ENCODE measurements around the gene STAT5A. TPM values are rescaled to one million over a fixed set of nuclear protein-coding genes. Genes with fewer than 3 reads are reported as not detected.
"Not testable (repeated sequence)": the region's sequence is repeated elsewhere in the genome, so short reads cannot be mapped to it uniquely, and the experiment has no call there.

The STAT5A gene
- total and polyA plus RNA-seq, 2 donors from 2014 or later: 11.5 to 47.9 TPM

- Histone ChIP-seq H3K9ac (ENCODE audit: low read length in 3 of 3) (no peak overlapping the region), H3K36me3 (ENCODE audit: control insufficient read depth in 2 of 3, insufficient read depth in 3 of 3, low read length in 3 of 3) (peaks cover 0 to 34% (median 22%) of the 10 kb centered on the region in 3 donors), H3K4me1 (ENCODE audit: control insufficient read depth in 2 of 3, insufficient read depth in 2 of 3, low read depth in 1 of 3, low read length in 3 of 3) (peaks cover 6 to 33% (median 20%) of the 10 kb centered on the region in 3 donors), H3K4me3 (ENCODE audit: low read length in 3 of 3) (no peak overlapping the region), H3K27ac (ENCODE audit: low read depth in 2 of 2, low read length in 2 of 2) (no peak overlapping the region), H3K9me3 (ENCODE audit: control insufficient read depth in 2 of 3, insufficient read depth in 1 of 3, low read length in 3 of 3) (no peaks in the 10 kb centered on the region), H3K27me3 (ENCODE audit: control insufficient read depth, insufficient read depth, low read length) (no peaks in the 10 kb centered on the region)
- FAIRE-seq (no peak), DNase-seq (no peak)
- no peak for TF ChIP-seq CTCF (IDR thresholded peaks at IDR 0.05; ENCODE audit: borderline replicate concordance, extremely low read depth, insufficient read depth)
- intact Hi-C loops (cut with DNase I): loop anchor here (5.0 kb wide), 1 partner anchor 92 kb away; no protein-coding TSS in a partner anchor
These were observed 27.3 kb downstream of the STAT5A start for GRCh38 chr17:42315402-42316156.

DNA sequence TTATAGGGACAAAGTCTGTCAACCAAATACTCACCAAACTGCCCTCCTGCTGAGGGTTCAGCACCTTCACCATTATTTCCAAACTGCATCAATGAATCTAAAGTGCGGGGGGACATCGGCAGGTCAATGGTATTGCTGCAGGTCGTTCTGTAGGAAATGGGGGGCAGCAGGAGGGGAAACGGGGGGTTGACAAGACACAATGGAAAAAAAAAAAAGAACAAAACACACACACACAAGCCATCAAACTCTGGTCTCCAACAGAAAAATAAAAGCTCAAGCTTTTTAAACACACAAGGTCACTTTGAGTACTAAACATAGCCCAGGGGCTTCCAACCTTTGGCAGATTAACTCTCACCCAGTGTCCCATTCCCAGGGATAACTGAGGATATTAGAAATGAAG is 28.5 kb downstream of the STAT5A start:
- FAIRE-seq (no peak), DNase-seq (no peak)
- H3K27me3 ChIP-seq (ENCODE audit: control insufficient read depth, insufficient read depth, low read length): no peaks in the 10 kb centered on the region
- no peaks in the 10 kb centered on the region for H3K9me3 ChIP-seq (ENCODE audit: control insufficient read depth in 2 of 3, insufficient read depth in 1 of 3, low read length in 3 of 3)
- H3K9ac ChIP-seq (ENCODE audit: low read length in 3 of 3): no peak overlapping the region
- H3K4me1 ChIP-seq (ENCODE audit: control insufficient read depth in 2 of 3, insufficient read depth in 2 of 3, low read depth in 1 of 3, low read length in 3 of 3): peaks cover 0 to 25% (median 10%) of the 10 kb centered on the region in 3 donors
- H3K36me3 ChIP-seq (ENCODE audit: control insufficient read depth in 2 of 3, insufficient read depth in 3 of 3, low read length in 3 of 3): peaks cover 0 to 33% (median 29%) of the 10 kb centered on the region in 3 donors
- TF ChIP-seq CTCF (IDR thresholded peaks at IDR 0.05; ENCODE audit: borderline replicate concordance, extremely low read depth, insufficient read depth): no peak
- H3K4me3 ChIP-seq (ENCODE audit: low read length in 3 of 3): no peak overlapping the region
- intact Hi-C loops (cut with DNase I): loop anchor here (5.0 kb wide), 1 partner anchor 91 kb away; no protein-coding TSS in a partner anchor
- H3K27ac ChIP-seq (ENCODE audit: low read depth in 2 of 2, low read length in 2 of 2): no peak overlapping the region

GRCh38 chr17:42317266-42317845 is 29.1 kb downstream of the STAT5A start:
- no peaks in the 10 kb centered on the region for H3K9me3 ChIP-seq (ENCODE audit: control insufficient read depth in 2 of 3, insufficient read depth in 1 of 3, low read length in 3 of 3)
- H3K36me3 ChIP-seq (ENCODE audit: control insufficient read depth in 2 of 3, insufficient read depth in 3 of 3, low read length in 3 of 3): peaks cover 3 to 36% (median 35%) of the 10 kb centered on the region in 3 donors
- no peak overlapping the region for H3K9ac ChIP-seq (ENCODE audit: low read length in 3 of 3)
- no peak for FAIRE-seq
- H3K27me3 ChIP-seq (ENCODE audit: control insufficient read depth, insufficient read depth, low read length): no peaks in the 10 kb centered on the region
- intact Hi-C loops (cut with DNase I): loop anchor here (5.0 kb wide), 1 partner anchor 90 kb away; no protein-coding TSS in a partner anchor
- DNase-seq: no peak
- TF ChIP-seq CTCF (IDR thresholded peaks at IDR 0.05; ENCODE audit: borderline replicate concordance, extremely low read depth, insufficient read depth): no peak
- no peak overlapping the region for H3K27ac ChIP-seq (ENCODE audit: low read depth in 2 of 2, low read length in 2 of 2)
- peaks cover 0 to 19% (median 6%) of the 10 kb centered on the region in 3 donors for H3K4me1 ChIP-seq (ENCODE audit: control insufficient read depth in 2 of 3, insufficient read depth in 2 of 3, low read depth in 1 of 3, low read length in 3 of 3)
- no peak overlapping the region for H3K4me3 ChIP-seq (ENCODE audit: low read length in 3 of 3)

DNA sequence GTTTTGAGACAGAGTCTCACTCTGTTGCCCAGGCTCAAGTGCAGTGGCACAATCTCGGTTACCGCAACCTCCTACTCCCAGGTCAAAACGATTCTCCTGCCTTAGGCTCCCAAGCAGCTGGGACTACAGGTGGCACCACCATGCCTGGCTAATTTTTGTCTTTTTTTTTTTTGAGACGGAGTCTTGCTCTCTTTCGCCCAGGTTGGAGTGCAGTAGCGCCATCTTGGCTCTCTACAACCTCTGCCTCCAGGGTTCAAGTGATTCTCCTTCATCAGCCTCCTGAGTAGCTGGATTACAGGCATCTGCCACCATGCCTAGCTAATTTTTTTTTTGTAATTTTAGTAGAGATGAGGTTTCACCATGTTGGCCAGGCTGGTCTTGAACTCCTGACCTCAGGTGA is 29.7 kb downstream of the STAT5A start:
- intact Hi-C loops (cut with DNase I): loop anchor here (5.0 kb wide), 1 partner anchor 89 kb away; no protein-coding TSS in a partner anchor
- peaks cover 3 to 41% (median 39%) of the 10 kb centered on the region in 3 donors for H3K36me3 ChIP-seq (ENCODE audit: control insufficient read depth in 2 of 3, insufficient read depth in 3 of 3, low read length in 3 of 3)

More for the DNA sequence above, 29.7 kb downstream of the STAT5A start:
- not testable (repeated sequence) for H3K27ac ChIP-seq (ENCODE audit: low read depth in 2 of 2, low read length in 2 of 2); H3K9ac ChIP-seq (ENCODE audit: low read length in 3 of 3); H3K9me3 ChIP-seq (ENCODE audit: control insufficient read depth in 2 of 3, insufficient read depth in 1 of 3, low read length in 3 of 3); DNase-seq; FAIRE-seq; H3K4me3 ChIP-seq (ENCODE audit: low read length in 3 of 3); H3K27me3 ChIP-seq (ENCODE audit: control insufficient read depth, insufficient read depth, low read length)
- H3K4me1 ChIP-seq (ENCODE audit: control insufficient read depth in 2 of 3, insufficient read depth in 2 of 3, low read depth in 1 of 3, low read length in 3 of 3): peaks cover 0 to 16% (median 11%) of the 10 kb centered on the region in 3 donors
